Neural progenitor cell (in vitro differentiated cells): ENCODE measurements around the gene SDR39U1.

Source experiments
- EZH2 ChIP-seq: fragments of 200-600 bp; sonication (generic); IDR thresholded peaks from 2 replicates; pipeline ENCODE4 v1.6.1; 2017; ENCODE audit warnings: antibody characterized with exemption, mild to moderate bottlenecking, moderate library complexity
- EZH2phosphoT487 ChIP-seq: fragments of 200-600 bp; sonication (generic); IDR thresholded peaks from 2 replicates; pipeline ENCODE4 v1.6.1; 2017; ENCODE audit warnings: antibody characterized with exemption
- TF ChIP-seq, protein P1 (sequence below): fragments of 200-600 bp; sonication (generic); IDR thresholded peaks from 2 replicates; pipeline ENCODE4 v1.5.1; 2017; ENCODE audit warnings: antibody characterized with exemption, mild to moderate bottlenecking

DNA sequence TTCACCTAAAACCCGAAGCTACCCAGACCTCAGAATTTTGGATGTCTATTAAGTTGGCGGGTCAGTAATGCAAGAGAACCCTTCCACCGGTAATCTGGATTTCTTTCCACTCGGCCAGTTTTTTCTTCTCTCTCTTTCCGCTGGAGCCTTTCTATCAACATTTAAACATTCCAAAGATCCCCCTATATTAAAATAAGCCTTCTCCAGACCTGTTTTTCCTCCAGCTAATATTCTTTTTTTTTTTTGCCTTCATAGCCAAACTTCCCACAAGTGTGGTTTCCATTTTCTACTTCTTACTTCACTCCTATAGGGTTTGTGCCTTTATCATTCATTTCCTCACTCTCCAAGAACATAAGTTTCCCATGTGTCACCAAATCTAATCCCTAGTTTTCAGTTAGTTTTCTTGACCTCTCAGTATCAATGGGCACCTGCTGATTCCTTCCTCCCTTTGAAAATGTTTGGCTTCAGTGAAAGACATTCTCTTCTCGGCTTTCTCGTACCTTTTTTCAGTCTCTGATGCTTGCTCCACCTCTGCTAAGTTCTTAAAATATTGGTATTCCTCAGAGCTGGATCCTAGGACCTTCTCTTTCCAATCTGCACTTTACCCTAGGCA, 583 bp upstream of the SDR39U1 start:
- TF ChIP-seq, protein P1, sequence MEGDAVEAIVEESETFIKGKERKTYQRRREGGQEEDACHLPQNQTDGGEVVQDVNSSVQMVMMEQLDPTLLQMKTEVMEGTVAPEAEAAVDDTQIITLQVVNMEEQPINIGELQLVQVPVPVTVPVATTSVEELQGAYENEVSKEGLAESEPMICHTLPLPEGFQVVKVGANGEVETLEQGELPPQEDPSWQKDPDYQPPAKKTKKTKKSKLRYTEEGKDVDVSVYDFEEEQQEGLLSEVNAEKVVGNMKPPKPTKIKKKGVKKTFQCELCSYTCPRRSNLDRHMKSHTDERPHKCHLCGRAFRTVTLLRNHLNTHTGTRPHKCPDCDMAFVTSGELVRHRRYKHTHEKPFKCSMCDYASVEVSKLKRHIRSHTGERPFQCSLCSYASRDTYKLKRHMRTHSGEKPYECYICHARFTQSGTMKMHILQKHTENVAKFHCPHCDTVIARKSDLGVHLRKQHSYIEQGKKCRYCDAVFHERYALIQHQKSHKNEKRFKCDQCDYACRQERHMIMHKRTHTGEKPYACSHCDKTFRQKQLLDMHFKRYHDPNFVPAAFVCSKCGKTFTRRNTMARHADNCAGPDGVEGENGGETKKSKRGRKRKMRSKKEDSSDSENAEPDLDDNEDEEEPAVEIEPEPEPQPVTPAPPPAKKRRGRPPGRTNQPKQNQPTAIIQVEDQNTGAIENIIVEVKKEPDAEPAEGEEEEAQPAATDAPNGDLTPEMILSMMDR: no peak
- TF ChIP-seq EZH2 (no peak), EZH2phosphoT487 (no peak)
